GM19193 (cell line): ENCODE measurements around the gene KRTAP10-1.

Experiments used
- POLR2A ChIP-seq: IDR thresholded peaks from 4 replicates; pipeline ENCODE4 v1.6.1; 2011; ENCODE audit not compliant: insufficient read depth, insufficient read length; ENCODE audit errors: extremely low read depth

The KRTAP10-1 gene

DNA sequence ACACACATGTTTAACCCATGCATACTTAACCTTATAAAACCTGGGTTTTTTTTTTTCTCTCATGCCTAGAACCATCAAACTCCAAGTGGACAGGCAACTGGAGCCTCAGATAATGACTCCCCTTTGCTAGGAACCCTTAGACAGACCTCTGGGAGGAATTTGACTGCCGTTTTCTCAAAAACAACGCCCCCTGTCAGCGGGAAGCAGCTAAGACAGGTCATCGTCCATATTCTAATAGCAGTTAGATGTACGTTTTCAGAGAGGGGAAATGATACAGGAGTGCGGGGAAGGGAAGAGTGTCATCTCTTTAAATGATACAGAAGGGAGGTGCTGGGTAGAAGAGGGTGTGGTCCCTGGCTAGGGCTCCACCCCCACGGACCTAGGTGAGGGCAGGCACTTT is 50.0 kb downstream of the KRTAP10-1 start:
- no peak for TF ChIP-seq POLR2A
